SIG-M5 (cell line): Measurements from ENCODE around the gene FHOD3.

Source experiments
- DNase-seq: peaks from one replicate; lab custom pipeline; 2025; lab: John Stamatoyannopoulos, UW

The FHOD3 gene

DNA sequence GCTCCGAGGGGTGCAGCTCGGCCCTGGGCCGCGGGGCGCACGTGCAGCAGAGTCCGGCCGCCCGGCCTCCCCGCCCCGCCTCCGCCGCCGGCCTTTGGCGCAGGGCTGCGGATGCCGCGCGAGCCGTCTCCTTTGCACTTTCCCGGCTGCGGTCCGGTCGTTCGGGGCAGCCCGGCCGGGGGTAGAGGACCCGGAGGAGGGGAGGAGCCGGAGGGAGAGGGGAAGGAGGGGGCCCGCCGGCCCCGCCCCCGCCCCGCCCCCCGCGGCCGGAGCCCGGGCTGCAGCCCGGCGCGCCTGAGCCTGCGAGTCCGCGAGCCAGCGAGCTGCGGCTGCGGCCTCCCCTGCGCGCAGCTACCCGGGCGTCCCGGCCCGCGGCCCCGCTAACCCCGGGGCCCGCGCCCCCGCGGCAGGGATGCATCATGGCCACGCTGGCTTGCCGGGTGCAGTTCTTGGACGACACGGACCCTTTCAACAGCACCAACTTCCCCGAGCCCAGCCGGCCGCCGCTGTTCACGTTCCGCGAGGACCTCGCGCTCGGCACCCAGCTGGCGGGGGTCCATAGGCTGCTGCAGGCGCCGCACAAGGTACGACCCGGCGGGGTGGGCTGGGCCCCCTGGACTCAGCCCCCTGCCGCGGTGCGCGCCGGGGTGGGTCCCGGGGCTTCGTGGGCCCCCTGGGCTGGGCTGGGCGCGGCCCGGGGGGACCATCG is at the start of gene FHOD3:
Gene FHOD3 (plus strand): TSS at position 297 of the 709 bp plus-strand sequence. CDS start 123 bp downstream, at position 420.
- no peak for DNase-seq

DNA sequence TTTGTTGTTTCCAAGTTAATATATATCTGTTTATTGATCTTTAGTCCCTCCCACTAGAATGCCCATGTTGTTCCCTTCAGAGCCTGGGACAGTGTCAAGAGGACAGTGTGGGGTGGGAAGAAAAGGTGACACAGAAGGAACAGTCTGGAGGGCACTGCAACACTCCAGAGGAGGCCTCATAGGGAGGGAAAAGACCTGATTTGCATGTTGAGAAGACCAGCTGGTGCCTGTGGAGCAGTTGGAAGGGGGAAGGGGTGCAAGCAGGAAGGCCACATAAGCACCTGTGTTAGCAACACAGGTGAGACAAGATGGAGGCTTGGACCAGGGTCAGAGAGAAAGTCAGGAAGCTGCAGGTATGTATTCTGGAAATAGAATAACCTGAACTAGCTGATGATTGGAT is 48.1 kb upstream of the FHOD3 start:
- DNase-seq, result no peak

DNA sequence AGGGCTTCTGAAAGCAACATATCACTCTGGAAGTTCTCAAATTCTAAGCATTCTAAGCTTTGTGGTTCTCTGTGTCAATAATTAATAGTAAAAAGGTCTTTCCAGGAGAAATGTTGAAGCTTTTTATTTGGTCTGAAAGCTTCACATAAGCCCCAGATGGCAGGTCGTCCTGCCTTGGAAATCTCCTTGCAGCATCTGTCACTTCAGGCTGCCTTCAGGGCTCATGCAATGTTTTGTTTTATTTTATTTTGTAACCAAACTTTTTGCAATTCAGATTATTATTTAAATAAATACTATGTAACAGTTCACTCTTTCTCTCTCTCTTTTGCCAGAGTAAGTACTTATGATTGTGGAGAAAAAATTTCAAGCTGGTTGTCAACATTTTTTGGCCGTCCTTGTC is 46.7 kb upstream of the FHOD3 start:
- DNase-seq, result no peak

DNA sequence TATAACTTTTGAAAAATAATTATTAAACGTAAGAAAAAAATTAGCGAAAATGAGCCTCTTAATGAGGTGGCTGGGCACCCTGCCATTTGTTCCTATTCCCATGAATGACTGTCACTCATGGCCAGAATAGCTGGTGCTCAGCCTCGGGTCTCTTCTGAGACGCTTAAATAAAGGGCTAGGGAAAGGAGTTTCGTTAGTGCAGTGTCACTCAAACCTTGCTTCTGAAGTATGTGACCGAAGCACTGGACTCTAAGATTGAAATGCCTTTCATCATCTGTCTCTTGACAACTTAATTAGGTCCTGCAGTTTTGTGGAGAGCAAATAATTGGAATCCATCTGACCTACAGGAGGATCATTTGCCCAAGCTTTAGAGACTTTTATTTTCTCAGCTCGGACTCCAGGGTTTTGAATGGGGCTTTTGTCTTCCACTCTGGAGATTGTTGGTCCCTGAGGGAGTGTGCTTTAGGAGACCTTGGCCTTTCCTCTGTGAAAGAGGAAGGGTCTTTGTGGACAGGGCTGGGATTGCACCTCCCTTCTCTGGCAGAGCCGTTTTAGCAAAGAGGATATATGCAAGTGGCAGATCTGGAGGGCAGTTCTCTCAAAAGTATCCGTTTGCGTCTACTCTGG is 42.3 kb upstream of the FHOD3 start:
- DNase-seq, result no peak

DNA sequence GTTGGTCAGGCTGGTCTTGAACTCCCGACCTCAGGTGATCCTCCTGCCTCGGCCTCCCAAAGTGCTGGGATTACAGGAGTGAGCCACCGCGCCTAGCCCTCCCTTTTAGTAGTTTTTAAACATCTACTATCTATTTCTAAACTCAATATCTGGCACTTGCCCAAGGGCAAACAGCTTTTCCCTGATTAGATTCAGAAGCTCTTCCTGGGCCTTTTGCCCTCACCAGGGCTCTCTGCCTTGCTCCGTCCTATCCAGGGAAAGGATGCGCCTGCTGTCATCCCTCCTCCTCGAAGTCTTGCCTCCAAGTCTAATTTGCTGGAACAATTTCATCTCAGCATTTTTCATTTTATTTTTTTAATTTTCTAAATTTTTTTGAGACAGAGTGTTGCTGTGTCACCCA is 41.4 kb upstream of the FHOD3 start:
- no peak for DNase-seq

DNA sequence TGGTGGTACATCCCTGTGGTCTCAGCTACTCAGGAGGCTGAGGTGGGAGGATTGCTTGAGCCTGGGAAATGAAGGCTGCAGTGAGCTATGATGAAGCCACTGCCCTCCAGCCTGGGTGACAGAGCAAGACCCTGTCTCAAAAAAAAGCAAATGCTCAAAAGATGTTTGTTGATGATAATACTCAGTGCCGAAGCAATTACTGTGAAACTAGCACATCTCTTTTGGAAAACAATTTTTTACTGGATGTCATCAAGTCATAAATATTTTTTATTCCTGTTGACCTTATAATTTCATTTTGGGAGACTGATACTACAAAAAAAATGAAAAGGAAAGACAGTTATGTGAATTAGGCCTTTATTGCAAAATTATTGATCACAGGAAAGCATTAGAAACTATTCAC is 34.5 kb upstream of the FHOD3 start:
- no peak for DNase-seq

DNA sequence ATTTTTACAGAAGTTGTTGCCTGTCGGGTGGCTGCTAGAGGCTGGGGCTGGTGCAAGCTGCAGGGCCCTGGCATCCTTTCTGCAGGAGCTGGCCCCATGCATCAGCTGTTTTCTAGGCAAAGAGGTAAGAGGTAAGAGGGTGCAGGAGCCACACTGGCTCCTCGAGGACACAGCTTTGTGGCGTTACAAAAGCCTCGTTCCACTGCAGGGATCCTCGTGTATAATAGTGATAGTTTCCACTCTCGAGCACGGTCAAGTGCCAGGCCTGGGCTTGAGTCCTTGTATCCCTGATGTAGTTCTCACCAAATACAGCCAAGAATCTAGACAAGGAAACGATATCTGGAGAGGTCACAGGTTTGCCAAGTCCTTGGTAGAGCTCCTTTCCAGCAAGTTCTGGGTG is 33.2 kb upstream of the FHOD3 start:
- no peak for DNase-seq

DNA sequence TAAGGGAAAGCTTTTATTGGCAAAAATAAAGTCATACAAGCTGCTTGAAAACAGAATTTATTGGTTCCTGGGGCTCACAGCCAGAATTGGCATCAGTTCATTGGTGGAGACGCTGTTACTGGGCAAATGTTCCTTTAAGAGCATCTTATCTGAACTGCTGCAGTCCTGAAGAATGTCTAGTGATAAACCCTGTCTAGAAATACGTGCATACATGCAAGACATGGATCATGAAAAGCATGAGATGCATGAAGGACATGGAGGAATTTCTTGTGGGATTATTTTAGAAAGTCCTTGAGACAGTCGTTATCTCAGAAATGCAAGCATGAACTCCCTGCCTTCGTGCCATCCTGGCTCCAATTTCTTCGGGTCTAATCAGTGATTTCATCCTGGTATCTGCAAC is 32.5 kb upstream of the FHOD3 start:
- no peak for DNase-seq

DNA sequence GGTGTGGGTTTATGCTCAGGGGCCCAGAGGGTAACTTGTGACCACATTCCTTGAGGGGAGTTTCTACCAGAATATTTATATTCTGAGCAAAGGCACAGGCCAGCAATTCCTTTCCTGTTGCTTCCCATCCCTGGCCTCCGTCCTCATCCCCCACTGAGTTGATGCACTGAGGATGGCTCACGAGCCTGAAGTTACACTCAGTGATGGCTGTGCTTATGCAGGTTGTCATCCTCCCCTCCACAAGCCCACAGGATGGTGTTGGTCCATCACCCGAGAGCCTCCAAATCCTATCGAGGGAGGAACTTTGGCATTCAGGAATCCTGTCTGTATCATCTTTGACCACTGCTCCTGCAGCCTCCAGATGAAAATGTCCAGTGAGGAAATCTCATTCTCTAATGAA is 28.4 kb upstream of the FHOD3 start:
- DNase-seq, result no peak

DNA sequence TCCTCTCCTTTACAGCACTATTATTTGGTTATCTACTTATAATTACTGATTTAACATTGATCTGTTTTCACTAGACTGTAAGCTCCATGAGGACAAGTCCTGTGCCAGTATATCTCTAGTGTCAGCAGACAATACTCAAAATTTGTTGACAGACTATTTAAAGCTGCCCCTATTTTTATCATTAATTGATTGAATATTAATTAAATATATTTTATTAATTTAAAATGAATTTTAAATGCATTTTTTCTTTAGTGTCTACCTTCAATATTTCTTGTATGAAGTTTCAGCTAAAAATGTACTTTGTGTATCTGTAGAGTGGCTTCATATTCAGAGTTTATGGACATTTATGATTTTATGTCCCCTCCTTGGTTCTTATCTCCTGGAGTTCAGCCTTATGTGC is 26.4 kb upstream of the FHOD3 start:
- DNase-seq, result no peak

DNA sequence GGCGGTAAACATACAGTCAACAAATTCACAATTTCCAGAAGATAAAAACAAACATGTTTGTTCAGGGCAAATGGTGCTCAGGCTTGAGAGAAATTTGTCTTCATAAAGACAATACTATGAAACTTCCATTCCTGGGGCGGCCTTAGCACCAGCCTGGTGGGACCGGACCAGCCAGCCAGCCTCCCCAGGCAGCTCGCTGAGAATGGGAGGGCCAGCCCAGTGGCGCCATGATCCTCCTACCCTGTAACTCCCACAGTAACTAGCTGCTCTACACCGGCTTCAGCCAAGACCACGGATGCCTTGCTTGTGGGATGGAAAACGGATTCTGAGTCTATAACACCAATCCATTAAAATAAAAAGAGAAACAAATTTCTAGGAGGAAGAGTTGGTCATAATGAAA is 24.2 kb upstream of the FHOD3 start:
- DNase-seq, result no peak

DNA sequence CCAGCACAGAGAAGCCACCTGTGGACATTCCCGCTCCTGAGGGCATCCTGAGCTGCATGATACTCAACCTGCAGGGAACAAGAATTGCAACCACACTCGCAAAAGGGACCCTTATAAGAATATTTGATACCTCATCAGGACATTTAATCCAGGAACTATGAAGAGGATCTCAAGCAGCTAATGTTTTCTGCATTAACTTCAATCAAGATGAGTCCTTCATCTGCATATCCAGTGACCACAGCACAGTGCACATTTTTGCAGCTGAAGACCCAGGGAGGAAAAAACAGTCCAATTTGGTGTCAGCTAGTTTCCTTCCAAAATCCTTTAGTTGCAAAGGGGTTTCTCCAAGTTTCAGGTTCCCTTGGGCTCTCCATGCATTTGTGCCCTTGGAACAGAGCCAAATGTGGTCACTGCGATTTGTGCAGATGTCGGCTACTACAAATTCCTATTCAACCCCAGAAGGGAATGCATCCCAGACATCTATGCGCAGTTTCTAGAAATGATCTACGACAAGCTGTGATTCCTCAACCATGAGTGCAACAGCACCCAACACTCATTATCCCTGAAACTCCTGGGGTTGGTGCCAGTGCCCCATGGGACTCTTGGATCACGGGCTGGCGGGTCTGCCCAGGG is 23.3 kb upstream of the FHOD3 start:
- DNase-seq, result no peak

DNA sequence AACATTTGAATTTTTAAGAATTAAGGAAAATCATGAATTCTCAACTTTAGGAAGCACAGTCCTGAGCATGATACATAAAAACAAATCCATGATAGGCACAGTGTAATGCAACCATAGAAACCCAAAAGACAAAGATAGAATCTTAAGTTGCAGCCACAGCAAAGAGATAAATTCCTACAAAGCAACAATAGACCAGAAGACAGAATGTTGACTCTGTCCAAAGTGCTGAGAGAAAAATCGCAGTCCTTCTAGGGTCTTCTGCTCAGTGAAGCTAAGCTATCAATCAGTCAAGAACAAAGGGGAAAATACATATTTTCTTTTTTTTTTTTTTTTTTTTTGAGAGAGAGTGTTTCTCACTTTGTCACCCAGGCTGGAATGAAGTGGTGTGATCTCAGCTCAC is 22.0 kb upstream of the FHOD3 start:
- no peak for DNase-seq

DNA sequence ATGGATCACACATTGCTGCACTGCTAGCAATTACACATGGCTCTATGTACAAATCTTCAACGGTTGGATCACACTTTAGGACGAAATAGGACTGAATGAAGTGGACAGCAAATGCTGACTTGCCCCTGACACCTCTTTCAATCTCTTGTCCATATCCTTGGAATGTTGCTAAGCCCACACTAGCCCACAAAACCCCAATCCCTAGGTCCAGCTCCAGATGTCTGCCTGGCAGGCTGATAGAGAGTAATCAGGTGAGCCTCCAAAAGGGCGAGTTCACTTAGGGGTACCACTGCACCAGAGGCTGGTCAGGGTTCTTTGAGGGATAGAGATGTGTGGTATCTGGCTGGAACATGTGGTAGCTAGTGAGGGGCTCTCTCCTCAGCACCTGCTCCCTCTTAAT is 18.5 kb upstream of the FHOD3 start:
- no peak for DNase-seq

DNA sequence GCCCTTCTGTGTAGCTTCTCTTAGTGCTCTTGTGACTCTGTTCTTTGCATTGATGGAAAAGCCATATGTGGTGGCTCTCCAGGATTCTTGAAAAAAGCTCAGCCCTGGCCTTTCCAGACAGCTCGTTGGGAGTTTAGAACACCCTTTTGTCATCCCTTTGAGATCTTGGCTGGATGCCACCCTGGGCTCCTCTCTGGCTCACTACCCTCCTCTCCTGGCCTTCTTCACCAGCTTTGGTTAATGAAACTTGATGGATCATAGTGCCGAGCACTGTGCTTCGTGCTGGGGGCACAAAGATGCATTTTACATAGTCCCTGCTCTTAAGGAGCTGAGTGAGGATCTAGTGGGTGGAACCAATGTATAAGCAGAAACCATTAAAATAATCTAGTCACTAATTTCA is 15.6 kb upstream of the FHOD3 start:
- no peak for DNase-seq

DNA sequence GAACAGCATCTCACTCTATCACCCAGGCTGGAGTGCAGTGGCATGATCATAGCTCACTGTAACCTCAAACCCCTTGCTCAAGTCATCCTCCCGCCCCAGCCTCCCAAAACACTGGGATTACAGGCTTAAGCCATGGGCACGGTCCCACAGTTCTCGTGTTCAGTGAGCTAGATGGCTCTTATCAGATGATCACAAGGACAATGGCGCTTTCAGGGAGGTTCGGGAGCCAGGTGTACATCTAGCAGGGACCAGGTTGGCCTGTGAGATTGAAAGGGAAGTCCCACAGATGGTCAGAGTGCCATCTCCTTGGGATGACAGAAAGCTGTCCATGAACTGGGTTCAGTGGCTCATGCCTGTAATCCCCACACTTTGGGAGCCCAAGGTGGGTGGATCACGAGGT is 14.1 kb upstream of the FHOD3 start:
- no peak for DNase-seq

DNA sequence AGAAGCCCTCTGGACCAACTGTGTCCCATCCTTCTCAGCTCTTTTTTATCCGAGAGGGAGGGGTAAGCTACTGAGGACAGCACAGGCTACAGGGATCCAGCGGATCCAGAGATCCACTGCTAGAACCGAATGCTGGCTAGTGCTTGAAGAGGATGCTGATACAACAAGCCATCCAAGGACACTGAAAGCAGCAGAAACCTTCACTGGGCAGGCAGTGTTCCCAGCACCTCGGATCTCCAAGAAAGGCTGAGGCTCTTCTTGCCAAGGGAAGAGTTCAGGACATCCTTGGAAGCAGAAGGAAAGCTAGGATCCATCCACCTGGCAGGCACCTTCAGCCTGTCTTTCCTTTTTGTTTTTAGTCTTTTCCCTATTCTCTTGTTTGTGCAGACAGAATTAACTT is 13.2 kb upstream of the FHOD3 start:
- no peak for DNase-seq

DNA sequence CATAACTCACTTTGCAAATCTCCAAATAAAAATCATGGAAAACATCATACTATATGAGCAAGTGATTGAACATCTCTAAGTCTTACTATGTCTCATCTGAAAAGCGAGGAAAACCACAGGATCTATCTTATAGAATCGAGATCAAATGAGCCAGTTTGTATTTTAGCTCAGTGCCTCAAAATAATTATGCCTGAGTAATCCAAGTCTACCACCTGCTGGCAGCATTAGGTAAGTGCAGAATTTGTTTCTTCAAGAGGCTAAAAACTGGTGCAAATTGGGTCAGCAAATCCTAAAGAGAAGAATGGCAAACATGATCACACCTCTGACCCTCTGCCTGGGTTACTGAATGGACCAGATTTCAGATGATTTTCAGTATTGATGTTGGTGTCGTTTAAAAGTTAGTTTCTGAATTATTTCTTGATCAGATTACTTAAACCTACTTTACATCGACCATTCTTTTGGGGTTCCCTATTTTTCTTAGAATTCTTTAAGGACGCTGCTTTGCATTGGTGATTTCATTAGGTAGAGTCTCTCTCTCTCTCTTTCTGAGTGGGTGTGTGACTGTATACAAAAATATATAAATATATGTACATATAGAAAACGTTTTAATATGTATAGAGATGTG is 12.7 kb upstream of the FHOD3 start:
- DNase-seq, result no peak

DNA sequence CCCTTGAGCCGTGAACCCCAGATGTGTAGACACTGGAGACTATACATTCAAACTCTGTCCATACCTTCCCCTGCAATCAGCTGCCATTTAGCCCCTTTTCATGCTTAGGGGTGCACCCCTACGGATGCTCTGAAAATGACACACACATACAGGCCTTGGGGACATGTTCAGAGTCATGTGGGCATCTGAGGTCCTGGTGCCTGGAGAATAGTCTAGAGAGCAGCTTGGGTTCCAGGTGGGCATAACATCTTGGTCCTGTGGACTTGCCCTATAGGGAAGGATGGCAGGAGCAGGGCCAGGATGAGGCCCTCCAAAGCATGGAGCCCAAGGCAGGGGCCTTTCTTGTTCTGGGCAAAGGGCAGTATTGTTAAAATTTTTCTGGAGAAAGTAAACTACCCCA is 9.9 kb upstream of the FHOD3 start:
- no peak for DNase-seq

DNA sequence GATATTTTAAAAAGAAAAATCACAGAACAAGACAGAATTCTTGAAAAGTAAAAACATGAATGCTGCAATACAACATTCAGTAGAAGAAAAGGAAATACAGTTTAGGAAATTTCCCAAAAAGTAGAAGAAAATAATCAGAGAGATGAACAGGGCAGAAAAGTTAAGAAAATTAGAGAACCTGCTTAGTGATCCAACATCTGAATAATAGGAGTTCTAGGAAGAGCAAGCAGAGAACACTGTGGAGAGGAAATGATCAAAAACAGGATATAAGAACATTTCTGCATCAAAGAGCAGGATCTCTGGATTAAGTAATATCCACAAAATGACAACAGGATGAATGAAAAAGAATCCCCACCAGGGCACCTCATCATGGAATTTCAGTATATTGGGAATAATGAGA is 8.8 kb upstream of the FHOD3 start:
- DNase-seq, result no peak

DNA sequence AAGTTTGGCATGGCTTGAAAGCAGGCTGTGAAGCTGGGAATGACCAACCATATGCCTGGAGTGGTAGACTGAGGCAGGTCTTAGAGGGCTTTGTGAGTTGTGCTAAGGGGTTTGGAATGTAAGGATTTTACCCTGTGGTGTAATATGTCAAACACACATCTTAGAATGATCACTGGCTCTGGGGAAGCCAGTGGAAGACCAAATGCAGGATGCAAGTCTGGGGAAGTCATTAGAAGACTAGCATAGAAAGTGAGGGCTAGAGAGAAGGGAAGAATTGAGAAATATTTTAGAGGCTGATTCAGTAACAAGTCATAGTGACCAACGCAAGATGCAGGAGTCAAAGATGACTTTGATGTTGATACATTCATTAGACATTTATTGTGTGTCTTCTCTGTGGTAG is 3.5 kb upstream of the FHOD3 start:
- no peak for DNase-seq

DNA sequence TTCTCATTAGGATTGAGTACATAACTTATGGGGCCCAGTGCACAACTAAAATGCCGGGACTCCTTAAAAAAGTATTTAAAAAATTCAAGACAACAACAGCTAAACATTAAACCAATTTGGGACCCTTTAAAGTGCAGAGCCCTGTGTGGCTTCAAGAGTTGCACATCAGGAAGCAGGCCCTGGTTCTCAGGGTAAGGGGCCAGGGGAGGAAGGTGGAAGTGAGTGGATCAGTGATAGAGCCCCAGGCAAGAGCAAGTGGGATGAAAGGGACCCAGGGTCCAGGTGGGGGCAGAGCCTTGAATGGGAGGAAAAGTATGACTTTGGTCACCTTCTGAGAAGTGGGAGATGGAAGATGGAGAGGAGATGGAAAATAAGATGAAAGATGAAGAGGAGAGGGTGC is 2.3 kb upstream of the FHOD3 start:
- no peak for DNase-seq

DNA sequence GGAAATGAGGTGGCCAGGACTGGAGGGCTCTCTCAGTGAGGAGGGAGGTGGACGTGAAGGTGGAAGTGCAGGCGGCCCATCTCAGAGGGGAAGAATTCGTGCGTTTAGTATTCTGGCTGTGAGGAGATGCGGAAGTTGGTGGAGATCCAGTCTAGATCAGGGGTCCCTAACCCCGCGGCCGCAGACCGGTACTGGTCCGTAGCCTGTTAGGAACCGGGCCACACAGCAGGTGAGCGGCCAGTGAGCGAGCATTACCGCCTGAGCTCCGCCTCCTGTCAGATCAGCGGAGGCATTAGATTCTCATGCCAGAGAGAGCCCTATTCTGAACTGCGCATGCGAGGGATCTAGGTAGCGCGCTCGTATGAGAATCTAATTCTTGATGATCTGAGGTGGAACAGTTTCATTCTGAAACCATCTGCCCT is 1.6 kb upstream of the FHOD3 start:
- DNase-seq, result no peak
